GM21367 (cell line): ENCODE data around the gene MED23.
A peak's percentile ranks its signal among the peaks of the same experiment; 100 is the strongest.
"Not testable (repeated sequence)": the region's sequence is repeated elsewhere in the genome, so short reads cannot be mapped to it uniquely, and the experiment has no call there.

ENCODE experiments used
- ATAC-seq: cut with Tn5 transposase; IDR thresholded peaks from one replicate; pipeline ENCODE4 v1.9.1; 2021; ENCODE audit not compliant: unreplicated experiment

The MED23 gene

DNA sequence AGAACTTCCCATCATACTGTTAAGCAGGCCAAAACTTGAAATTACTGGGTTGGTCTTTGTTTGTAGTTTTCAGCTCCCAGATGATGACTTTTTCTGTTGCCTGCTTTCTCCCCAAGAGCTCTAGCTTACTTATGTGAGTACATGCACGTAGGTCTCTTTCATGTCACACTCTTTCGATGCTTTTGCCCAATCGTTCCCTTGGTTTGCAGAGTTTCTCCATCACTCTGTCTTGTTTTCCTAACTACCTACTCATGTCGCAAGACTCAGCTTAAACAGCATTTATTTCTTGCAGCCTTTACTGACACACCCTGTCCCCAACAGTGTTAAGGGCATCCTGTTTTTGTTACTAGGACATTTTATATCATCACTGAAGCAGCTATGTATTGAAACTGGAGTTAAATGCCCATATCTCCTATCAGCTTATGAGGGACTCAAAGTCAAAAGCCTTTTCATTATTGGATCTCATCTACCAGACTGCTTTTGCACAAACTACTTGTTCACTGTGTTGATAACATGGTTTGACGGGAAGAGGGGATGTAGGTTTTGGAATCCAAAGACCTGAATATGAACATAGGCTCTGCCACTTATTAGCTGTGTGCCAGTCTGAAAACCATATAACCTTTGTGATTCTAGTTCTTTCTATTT, 52.1 kb downstream of the MED23 start:
- no peak for ATAC-seq

GRCh38 chr6:131574686-131575085, 53.4 kb downstream of the MED23 start:
- no peak for ATAC-seq

DNA sequence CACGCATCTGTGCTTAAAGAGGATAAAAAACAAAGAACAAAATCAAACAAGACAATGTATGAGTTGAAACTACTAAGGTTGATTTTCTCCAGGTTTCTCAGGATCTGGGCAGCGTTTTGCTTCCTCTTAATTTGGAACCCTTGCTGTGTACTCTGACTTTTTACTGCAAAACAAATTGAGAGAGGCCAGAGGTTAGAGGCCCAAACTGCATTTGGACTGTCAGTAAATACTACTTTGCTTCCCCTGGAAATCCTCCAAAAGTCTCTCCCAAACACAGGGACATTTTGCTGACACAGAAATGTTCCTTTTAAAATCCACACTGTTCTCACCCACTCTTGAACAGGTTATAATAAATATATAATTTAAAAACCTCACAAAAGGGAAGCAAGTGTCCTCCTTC, 53.9 kb downstream of the MED23 start:
- no peak for ATAC-seq

DNA sequence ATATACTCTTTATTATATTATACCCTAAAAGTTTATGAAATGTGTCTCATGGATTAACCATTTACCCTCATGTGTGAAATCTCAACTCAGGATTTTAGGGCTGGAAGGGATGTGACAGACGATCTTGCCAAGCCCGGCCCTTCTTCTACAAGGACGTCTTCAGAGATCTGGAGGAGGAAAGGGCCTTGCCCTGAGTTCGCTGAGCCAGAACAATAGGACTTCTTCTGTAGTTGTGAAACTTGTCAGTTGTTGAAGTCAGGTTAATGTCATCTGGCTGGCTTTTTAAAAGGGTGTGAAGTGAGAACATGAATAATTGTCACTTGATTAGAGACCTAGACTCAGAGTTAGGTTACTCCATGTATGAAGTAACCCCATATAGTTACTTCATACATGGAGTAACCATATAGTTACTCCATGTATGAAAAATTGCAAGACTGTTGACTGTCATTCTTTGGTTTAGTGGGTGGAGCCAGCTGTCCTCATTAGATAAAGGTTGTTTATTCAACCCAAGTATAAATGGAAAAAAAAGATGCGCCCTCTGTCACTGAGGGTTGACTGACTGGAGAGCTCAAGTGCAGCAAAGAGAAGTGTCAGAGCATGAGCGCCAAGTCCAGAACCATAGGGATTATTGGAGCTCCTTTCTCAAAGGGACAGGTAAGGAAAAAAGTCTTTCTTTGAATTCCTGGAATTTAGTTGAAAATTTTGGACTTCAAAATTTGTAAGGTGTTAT, 55.2 kb downstream of the MED23 start, which contains the start of gene ARG1:
ARG1 (plus strand) TSS at position 541 of the 730 bp plus-strand sequence; CDS start at position 598, 57 bp downstream.
- no peak for ATAC-seq

GRCh38 chr6:131568726-131569125, 59.3 kb downstream of the MED23 start:
- ATAC-seq, result no peak

DNA sequence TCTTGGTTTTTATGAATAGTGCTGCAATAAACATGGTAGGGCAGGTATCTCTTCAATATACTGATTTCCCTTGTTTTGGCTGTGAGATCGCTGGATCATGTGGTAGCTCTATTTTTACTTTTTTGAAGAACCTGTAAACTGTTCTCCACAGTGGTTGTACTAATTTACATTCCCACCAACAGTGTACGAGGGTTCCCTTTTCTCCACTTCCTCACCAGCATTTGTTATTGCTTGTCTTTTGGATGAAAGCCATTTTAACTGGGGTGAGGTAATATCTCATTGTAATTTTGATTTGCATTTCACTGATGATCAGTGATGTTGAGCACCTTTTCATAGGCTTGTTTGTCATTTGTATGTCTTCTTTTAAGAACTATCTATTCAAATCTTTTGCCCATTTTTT, 63.0 kb downstream of the MED23 start:
- no peak for ATAC-seq

GRCh38 chr6:131561925-131562707, 65.9 kb downstream of the MED23 start:
- no peak for ATAC-seq

DNA sequence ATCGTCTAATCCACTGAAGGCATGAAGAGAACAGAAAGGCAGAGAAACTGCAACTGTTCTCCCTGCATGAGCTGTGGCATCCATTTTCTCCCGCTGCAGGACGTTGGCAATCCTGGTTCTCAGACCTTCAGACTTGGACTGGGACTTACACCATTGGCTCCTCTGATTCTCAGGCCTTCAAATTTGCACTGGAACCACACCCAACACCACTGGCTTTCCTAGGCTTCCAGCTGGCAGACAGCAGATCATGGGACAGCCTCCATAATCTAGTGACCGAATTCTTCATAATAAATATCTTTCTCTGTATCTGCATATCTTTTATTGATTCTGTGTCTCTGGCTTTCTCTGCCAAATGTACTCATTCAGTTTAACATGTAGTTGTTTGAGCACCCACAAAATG, 69.1 kb downstream of the MED23 start:
- ATAC-seq, result no peak

DNA sequence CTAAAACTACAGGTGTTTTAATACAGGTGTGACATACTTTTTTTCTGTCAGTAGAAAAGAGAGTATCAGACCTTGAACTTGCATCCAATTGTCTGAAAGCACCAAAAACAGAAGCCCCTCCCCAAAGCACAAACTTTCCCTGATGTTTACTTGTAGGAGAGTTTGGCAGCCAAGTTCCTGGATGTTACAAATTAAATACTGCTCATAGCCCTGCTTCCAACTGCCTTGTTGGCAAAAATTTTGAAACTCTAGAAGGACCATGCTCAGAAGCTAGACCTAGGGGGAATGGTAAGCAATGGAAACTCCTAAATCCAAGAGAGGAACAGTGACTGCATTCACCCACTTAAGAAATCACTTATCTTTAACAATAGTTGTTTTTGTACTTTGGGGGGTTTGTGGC, 72.0 kb downstream of the MED23 start:
- no peak for ATAC-seq

GRCh38 chr6:131552572-131552971, 75.5 kb downstream of the MED23 start:
- no peak for ATAC-seq

GRCh38 chr6:131551902-131552301, 76.1 kb downstream of the MED23 start:
- no peak for ATAC-seq

DNA sequence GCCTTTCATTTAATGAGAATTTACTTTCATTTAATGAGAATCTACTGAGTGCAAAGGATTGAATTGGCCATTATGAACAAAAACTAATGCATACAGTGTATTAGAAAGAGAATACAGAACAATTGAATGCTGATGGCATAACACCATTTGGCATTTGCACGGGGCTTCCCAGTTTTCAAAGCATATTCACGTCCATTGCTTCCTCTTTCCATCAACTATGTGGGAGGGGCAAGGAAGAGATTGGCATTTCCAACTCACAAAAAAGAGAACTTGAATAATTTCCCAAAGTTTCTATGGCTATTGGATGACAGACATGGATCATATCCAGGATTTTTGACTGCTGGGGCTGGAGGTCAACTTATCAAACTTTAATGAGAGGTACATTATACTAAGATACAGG, 78.2 kb downstream of the MED23 start:
- ATAC-seq, result no peak

DNA sequence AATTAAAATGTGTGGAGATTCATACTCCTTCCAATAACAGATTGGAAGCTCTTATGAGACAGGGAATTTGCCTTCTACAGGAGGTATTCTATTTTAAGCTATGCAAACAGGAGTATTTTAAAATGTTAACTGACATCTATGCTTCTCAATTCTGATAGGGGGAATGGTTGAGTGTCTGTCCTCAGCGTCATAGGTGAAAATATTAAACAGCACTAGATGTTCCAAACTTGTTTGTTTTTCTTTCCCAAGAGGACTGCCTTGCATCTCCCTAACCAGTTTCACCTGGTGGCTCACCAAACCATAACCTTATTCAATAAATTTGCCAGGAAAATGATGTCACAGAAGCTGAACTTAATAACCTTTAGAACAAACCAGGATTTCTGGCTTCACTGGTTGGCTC, 79.6 kb downstream of the MED23 start:
- ATAC-seq, result no peak

DNA sequence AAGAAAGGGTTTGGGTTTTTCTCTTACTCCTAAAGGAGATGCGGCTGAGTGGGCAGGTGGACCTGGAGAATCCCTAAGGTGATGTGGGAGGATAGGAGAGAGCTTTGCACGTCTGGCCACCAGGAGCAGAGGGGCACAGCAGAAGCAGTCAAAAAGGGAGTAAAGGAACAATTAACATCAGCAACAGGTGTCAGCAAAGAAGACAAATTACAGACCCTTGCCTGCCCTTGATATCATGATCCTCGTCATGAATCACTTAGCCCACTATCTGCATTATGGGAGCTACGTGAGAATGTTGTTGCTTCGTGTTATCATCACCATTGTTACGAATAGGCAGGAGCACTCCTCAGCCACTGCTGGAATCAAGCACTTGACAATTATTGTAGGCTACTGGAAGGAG, 80.6 kb downstream of the MED23 start:
- no peak for ATAC-seq

DNA sequence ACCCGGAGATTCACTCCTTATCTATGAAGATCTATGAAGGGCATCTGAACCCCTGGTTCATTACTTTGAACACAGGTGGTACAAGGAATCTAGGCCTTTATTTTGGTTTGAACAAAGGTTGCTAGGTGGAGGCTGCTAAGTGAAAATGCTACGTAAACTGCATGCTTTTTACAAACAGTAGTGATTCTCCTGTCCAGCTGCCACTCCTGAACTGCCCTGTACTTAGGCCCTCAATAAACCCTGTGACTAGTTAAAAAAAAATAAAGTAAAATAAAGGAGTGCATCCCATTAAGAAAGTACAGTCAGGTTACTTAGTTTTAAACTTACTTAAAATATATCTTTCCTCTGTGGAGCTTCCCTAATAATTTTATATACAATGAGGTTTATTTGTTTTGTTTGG, 82.7 kb downstream of the MED23 start:
- no peak for ATAC-seq

- ATAC-seq, result not testable (repeated sequence)
These were observed 89.4 kb downstream of the MED23 start for GRCh38 chr6:131538615-131539014.

DNA sequence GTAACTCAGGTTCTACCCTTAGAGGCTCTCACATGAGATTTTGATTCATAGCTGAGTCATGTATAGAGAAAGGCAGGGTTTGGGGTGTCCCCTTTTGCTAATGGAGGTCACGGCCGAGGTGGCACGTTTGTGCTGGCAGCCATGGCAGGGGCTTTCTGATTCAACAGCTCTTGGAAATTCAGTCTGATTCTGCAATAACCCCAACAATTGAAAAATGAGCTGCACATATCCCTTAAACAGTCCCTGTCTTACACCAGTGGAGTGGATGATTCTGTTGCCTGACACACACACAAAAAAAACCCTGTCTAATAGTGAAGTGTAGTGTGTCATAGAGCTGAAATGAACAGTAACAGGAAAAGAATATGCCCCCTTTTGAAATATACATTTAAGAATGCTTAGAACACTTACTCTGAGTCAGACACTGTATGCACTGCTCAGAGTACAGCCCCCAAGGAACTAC, 95.4 kb downstream of the MED23 start:
- ATAC-seq, result peak; percentile 80

DNA sequence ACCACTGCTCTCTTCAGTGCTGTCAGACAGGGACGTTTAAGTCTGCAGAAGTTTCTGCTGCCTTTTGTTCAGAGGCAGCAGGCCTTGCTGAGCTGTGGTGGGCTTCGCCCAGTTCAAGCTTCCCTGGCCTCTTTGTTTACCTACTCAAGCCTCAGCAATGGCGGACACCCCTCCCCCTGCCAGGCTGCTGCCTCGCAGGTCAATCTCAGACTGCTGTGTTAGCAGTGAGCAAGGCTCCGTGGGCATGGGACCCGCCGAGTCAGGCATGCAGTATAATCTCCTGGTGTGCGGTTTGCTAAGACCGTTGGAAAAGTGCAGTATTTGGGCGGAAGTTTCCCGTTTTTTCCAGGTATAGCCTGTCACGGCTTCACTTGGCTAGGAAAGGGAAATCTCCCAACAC, 96.4 kb downstream of the MED23 start:
- ATAC-seq, result not testable (repeated sequence)

DNA sequence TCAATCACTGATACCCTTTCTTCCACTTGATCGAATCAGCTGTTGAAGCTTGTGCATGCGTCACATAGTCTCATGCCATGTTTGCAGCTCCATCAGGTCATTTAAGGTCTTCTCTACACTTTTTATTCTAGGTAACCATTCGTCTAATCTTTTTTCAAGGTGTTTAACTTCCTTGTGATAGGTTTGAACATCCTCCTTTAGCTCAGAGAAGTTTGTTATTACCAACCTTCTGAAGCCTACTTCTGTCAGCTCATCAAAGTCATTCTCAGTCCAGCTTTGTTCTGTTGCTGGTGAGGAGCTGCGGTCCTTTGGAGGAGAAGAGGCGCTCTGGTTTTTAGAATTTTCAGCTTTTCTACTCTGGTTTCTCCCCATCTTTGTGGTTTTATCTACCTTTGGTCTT, 97.1 kb downstream of the MED23 start:
- not testable (repeated sequence) for ATAC-seq

GRCh38 chr6:131524695-131525336, 103.2 kb downstream of the MED23 start:
- ATAC-seq, result no peak

- no peak for ATAC-seq
These were observed 103.9 kb downstream of the MED23 start for GRCh38 chr6:131523988-131524673.
